Measurements from ENCODE around the gene LDHA.
A peak's percentile ranks its signal among the peaks of the same experiment; 100 is the strongest.

Gene LDHA

DNA sequence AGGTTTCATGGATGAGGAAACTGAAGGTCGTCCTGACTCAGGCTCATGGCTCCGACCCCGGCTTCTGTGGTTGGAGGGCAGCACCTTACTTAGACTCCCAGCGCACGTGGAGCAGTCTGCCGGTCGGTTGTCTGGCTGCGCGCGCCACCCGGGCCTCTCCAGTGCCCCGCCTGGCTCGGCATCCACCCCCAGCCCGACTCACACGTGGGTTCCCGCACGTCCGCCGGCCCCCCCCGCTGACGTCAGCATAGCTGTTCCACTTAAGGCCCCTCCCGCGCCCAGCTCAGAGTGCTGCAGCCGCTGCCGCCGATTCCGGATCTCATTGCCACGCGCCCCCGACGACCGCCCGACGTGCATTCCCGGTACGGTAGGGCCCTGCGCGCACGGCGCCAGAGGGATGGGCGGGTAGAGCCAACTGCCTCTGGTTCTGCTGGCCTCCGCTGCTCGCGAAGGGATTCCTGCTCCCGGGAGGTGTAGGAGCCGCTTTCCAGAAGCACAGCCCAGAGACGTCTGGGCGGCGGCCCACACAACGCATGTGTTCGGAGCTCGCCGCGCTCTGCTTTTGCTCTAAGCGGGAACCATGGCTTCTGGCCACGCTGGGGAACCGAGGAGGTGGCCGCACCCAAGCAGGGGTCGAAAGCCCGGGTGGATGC lies at the start of gene LDHA:
TSS of gene LDHA (plus strand) at position 289 of the 653 bp plus-strand sequence. CDS start 2,280 bp downstream, outside the sequence.
- DNase-seq: peak; percentile 57 to 98 (median 90)

DNA sequence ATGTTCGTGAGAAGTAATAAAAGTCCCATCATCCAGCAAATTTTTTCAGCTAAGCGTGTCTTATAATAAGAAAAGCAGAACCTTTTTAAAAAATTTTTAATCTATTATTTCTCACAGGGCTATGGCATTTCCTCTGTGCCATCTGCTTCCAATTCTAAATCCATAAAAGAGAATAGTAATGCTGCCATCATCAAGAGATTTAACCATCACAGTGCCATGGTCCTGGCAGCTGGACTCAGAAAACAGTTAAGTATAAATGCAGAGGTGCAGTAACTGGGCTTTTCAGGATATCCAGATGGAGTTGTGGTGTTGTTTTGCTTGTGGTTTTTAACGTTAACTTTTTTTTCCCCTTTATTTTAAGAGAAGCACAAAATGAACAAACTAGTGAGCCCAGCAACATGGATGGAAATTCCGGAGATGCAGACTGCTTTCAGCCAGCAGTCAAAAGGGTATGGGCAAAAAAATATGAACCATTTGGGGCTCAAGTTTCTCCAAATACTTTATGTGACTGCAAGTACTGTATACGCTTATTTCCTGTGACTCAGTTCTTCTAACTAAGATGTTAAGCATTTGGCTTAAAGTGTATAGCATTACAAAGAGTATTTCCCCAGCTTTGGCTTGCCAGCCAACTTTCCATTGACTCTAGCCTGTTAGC lies 46.8 kb upstream of the LDHA start:
- DNase-seq: no peak

DNA sequence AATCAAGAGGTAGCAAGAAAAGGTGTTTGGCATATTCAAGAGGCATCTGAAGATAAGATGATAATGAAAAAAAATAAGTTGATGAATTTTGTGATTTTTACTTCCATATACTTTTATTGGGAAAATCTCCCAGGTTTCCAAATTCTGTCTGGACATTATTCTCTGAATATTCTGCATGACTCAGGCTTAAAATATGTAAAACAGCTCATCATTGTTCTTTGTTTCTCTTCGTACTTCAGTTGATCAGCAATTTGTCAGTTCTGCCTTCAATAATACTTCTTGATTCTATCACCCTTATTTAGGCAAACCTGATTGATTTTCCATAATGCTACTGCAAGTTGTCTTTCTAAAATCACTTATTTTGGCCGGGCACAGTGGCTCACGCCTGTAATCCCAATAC lies 41.8 kb upstream of the LDHA start:
- no peak for DNase-seq

DNA sequence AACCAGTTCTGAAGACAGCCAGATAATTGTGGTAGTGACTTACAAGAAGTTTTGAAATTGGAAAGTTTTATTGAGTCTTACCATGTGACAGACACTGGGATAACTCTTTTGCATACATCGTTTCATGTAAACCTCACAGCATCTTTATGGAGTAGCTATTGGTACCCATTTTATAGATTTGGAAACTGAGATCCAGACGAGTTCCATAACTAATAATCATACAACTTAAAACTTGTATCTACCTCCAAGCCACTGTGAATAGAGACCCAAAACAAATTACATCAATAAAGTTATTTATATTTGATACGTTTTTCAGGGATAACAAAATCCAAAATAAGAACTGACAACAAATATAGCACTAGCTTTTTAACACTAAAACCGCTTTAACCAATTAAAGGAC lies 35.7 kb upstream of the LDHA start:
- no peak for DNase-seq

DNA sequence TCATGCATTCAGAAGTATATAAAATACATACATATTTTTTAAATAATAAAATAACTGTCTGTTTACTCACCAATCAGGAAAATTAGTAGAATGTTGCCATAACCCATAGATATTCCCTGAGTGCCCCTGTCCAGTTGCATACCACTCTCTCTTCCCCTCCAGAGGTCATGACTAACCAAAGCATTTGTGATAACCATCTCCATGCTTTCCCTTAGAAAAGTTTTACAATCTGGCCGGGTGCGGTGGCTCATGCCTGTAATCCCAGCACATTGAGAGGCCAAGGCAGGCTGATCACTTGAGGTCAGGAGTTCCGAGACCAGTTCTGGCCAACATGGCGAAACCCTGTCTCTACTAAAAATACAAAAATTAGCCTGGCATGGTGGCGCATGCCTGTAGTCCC lies 33.2 kb upstream of the LDHA start:
- DNase-seq: no peak

DNA sequence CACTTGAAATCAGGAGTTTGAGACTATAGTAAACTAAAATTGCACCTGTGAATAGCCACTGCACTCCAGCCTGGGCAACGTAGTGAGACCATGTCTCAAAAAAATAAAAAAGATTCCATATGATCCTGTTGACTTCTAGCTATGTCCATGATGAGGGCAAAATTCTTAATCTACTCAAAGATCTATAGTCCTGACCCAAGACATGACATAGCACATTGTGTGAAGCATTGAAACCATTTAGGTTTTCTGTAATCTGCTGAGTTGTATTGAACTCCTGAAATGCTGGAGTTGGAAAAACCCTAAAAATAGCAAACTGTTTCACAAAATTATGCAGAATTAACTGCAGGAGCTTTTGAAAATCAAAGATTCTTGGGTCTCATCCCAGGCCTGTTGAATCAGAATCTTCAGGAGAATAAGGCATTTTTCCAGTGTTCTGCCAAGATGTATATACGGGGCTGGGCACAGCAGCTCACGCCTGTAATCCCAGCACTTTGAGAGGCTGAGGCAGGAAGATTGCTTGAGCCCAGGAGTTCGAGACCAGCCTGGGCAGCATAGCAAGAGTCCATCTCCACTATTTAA lies 29.8 kb upstream of the LDHA start:
- DNase-seq: peak in 4 of 58 donors; percentile 23 to 43 (median 31)

DNA sequence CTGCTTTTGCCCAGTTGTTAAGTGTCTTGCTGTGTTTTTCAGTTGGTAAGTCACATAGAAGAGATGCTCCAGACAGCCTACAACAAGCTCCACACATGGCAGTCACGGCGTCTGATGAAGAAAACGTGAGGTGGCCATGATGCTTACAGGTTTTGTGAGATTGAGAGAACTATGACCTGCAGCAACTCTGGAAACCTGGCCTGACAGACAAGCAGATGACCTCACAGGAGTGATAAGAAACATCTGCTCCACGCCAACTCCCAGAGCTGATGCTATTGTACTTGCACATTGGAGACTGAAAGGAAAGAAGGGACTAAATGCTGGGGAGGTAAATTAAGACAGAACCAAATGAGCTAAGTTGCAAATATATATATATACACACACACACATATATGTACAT lies 28.6 kb upstream of the LDHA start:
- no peak for DNase-seq

DNA sequence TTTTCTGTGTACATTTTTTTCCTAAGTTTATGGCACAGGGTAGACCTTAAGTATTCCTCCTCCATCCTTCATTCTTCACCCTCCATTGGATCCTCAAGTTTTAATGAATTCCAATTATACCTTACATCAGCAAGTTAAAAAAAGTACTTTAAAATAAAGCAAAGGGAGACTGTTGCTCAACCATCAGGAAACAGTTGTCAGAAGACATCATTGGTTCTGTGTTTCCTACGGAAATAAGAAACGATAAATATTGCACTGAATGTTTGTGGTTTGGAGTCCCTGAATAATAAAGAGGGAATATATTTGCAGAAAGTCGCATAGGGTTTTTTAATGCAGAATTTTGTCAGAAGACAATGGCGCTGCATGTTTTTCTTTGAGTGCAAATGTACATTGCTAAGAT lies 28.1 kb upstream of the LDHA start:
- DNase-seq: no peak

DNA sequence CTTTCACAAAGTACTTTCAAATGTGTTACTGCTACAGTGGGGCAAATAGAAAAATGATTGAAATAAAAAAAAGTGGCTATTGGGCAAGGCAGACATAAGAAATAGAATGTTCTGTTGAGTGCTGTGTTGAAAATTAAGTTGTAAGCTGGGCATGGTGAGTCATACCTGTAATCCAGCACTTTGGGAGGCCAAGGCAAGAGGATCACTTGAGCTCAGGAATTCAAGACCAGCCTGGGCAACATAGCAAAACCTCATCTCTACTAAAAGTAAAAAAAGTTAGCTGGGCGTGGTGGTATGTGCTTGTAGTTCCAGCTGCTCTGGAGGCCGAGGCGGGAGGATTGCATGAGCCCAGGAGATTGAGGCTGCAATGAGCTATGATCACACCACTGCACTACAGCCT lies 26.9 kb upstream of the LDHA start:
- DNase-seq: no peak

DNA sequence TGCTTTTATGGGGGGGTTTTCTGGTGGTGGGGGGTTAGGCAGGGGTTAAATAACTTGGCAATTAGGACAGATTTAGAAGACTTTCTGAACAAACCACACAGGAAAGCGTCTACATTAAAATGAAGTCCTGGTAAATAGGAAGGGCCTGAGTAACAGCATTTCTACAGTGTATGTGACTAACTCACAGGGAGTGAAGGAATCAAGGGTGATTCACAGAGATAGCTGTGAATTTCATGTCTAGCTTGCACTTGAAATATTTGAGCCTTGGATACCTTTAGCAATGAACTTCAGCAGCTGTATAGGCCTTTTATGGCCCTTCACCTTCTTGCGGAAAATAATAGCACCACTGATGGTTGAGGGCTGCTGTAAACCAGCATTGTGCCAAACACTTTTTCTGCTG lies 26.1 kb upstream of the LDHA start:
- no peak for DNase-seq

DNA sequence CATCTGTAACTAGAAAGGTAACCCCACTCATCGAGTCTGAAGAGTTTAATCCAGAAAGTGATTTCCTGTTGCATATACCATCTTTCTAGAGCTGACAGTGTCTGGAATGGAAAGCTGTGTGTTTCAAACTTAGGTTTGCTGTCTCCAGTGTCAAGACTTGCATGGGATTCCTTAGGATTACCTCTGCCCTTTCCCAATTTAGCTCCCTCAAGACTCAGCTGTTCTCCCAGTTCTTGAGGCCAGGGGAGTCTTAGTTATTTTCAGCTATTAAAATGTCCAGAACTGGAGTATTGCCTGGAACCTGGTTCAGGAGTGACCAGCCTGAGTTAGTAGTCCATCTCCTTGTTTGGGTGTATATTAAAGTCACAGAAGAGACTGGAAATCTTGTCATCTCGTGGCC lies 25.0 kb upstream of the LDHA start:
- no peak for DNase-seq

DNA sequence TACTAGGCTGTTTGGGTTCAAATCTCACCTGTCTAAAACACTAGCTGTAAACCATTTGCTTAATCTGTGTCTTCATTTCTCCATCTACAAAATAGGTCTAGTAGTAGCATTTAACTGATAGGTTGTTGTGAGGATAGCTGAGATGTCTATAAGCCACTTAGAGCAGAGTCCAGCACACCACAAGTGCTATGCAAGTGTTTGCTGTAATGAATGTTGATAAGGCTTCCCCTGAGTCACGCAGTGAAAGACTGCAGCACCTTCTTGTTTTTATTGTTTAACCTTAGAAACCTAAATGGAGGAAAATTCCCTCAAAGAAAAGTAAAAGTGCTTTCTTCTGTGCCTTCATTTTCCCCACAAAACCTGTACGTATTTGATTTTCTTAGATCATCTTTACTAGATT lies 23.1 kb upstream of the LDHA start:
- DNase-seq: no peak

DNA sequence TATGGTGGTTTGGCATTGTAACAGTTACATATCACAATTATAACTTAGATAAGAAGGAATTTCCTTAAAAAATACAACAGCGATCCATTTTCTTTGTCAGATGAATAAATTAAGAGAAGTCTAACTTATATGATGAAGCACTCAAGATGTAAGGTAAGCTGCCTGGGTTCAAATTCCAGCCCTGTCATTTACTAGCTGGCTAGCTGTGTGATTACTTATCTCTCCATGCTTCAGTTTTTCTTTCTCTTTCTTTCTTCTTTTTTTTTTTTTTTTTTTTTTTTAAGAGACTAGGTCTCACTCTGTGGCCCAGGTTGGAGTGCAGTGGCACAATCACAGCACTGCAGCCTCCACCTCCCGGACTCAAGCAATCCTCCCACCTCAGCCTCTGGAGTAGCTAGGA lies 22.2 kb upstream of the LDHA start:
- DNase-seq: no peak

DNA sequence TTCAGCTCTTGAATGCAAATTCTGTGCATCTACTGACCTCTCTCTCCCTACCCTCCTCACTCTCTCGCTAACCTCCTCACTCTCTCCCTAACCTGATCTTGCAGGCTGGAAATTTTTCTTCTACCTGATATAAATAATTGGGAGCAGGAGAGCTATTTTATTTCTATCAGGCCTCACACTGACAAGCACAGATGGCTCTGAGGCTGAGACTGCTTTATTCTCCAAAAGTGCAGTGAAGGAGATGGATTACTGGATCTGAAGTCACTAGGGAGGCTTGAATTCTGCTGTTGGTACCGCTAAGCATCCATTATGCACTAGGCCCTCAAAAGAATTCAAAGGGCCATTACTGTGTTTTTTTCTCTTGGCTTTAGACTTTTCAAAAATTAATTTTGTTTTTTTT lies 19.4 kb upstream of the LDHA start:
- DNase-seq: no peak

DNA sequence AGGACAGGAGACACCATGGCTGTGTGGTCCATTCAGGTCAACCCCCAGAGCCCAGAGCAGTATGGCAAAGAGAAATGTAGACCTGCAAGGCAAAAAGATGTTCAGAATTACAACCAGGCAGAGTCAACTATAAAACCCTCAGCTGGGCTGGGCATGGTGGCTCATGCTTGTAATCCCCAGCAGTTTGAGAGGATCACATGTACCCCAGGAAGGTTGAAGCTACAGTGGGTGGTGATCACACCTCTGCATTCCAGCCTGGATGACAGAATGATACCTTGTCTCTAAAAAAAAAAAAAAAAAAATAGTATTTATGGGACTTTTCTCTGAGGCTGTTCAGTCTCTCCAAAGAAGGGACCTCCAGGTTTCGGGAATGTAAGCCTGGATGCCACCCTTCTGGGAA lies 18.4 kb upstream of the LDHA start:
- no peak for DNase-seq

DNA sequence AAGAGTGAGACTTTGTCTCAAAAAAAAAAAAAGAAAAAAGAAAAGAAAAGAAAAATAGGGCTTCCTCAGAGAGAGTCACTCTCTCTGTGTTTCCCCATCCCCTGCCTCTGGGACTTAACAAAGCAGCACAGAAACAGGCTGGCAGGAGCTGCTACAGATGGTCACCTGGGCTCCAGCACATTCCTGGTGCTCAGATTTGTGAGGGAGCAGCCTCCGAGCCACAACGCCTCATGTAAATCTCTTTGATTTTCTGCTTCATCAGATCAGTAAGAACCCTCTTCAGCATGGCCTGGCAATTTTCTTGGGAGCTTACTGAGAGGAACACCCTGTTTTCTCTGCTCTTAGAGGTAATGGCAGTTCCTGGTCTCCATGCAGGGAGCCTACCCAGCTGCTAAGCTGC lies 15.2 kb upstream of the LDHA start:
- DNase-seq: no peak

DNA sequence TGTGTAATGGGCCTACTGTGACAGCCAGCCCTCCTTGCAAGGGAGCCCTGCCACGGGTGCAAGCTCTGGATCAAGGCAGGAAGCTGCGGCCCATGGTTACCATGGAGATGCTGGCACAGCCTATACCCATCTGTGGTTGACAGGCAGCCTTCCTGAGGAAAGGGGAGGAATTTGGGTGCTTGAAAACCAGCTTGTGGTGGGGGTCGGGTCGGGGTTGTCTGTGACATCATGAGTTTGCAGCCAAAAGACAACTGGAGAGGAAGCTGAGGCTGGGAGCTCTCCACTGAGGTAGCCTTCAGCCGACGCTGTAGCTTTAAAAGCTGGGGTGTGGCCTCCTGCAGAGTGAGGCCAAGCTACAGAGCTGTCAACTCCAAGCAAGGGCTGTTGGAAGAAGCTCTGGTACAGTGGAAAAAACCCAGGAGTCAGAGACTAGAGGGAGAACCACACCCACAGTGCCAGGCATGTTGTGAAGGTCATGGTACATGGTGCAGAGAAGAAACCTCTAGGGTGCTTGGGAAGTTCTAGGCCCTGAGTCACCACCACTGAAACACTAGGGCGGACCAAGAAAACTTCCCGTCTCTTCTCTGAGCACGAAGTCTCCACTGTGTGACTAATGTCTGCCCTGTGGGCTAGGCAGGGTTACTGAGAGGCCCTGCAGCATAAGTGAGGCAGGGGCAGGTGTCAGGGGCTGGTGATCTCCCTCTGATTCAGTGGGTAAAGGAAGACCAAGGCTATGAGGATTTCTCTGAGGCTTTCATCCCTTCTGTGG lies 10.8 kb upstream of the LDHA start:
- peak in 52 of 58 donors; percentile 9 to 89 (median 50) for DNase-seq

DNA sequence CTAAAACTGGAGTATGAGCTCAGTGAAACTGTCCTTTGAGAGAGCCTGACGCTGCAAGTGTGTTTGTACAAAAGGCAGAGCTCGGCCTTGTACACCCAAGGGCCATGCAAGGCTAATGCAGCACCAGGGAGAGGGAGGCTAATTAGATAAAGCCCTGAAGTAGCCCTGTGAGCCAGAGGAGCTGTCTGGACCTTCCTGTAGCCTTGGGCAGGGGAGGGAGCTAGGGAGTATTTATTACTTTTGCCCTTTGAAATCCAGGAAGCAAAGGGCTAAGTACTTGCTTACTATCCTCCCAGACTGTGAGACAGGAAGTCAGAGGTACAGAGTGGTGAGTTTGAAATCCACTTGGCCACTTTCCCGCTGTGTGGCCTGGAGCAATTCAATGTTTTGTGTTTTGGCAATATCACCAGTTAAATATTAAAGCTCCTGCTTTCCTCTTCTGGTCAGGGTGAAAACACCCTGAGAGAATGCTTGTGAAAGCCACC lies 10.2 kb upstream of the LDHA start:
- peak in 13 of 58 donors; percentile 12 to 61 (median 26) for DNase-seq

DNA sequence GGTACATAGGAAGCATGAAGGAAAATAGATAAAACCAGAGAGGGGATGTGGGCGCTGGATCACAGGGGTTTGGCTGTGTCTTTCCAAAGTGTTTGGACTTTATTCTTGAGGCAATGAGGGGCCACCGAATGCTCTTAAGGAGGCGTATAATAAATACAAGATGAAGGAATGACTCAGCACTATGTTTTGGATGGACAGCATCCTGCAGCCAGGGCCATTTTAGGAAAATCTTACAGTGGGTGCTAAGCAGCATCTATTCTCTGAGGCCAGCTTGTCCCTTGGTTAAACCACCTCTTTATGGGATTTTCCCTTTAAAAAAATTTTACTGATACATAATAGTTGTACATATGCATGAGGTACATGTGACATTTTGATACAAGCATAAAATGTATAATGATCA lies 4.3 kb upstream of the LDHA start:
- no peak for DNase-seq

DNA sequence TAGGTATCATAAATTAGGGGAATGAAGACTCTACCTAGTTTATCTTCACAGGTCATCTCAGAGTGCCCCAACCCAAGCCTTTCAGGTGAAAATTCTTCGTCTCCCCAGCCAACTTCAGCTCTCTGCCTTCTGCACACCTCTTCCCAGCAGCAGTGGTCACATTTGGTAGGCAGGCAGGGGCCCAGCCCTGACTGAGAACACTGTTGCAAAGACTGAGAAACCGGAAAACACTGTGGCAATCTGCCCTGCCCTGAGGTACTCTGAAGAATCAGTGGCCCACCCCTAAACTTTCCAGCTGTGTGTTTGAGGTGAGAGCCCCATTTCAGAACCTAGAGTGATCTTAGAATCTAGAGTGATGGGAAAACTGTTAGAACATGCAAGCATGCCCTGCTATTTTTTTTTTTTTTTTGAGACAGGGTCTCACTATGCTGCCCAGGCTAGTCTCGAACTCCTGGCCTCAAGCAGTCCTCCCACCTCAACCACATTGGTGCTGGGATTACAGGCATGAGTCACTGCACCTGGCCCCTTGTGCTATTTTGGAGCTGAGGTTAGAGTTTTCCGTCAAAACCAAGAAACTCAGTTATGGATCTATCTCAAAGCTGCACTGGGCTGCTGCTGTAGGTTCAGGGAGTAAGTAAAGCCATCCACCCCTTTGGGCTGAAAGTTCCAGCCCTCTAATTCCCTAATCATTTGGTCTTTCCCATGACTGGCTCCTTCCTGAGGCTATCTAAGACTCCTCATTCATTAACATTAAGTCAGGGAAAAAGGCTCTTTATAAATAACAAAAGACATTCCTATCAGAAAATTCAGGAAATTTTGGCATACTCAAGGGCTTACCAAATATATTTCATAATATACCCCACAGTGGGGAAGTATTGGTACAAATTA lies 1.7 kb upstream of the LDHA start:
- DNase-seq: no peak

Data from anterior cingulate cortex (tissue), 58 donors.